Cardiac fibroblast (primary cell): Measurements from ENCODE around the gene FNDC3B.

ENCODE experiments used
- DNase-seq, 2 donors: peaks; one replicate each; pipeline versions ENCODE4 v3.0.0 to v3.0.0-alpha.2; 2010; ENCODE audit warnings: low read depth in 2 of 2
- H3K4me3 ChIP-seq, 2 donors: replicated peaks in 1 of 2; 1 replicate in 1 of 2; 2 replicates in 1 of 2; pipeline ENCODE4 v1.5.1; 2011; ENCODE audit warnings: low read depth in 2 of 2, low read length in 2 of 2, mild to moderate bottlenecking in 2 of 2, moderate library complexity in 1 of 2
- CTCF ChIP-seq: IDR thresholded peaks from one replicate; pipeline ENCODE4 v1.5.1; 2011; ENCODE audit warnings: low read depth, mild to moderate bottlenecking, low read length, inconsistent platforms

Gene FNDC3B

GRCh38 chr3:172046268-172046915, 7.0 kb downstream of the FNDC3B start:
- DNase-seq = peak in 1 of 2 donors; percentile 47
- no peak for TF ChIP-seq CTCF
- H3K4me3 ChIP-seq = peak overlapping the region in 1 of 2 donors; percentile 19

GRCh38 chr3:172047567-172048115, 8.3 kb downstream of the FNDC3B start:
- TF ChIP-seq CTCF = no peak

GRCh38 chr3:172048599-172048998, 9.2 kb downstream of the FNDC3B start:
- no peak for DNase-seq
- no peak for TF ChIP-seq CTCF
- no peak overlapping the region for H3K4me3 ChIP-seq

More at GRCh38 chr3:172047567-172048115, 8.3 kb downstream of the FNDC3B start:
- H3K4me3 ChIP-seq = no peak overlapping the region
- no peak for DNase-seq

- DNase-seq = no peak
- H3K4me3 ChIP-seq = no peak overlapping the region
- TF ChIP-seq CTCF = no peak
These were observed 12.1 kb downstream of the FNDC3B start for GRCh38 chr3:172051310-172051956.

- no peak for TF ChIP-seq CTCF
- no peak for DNase-seq
- H3K4me3 ChIP-seq = no peak overlapping the region
These were observed 12.6 kb downstream of the FNDC3B start for GRCh38 chr3:172051957-172052354.

- no peak for DNase-seq
- no peak for TF ChIP-seq CTCF
- H3K4me3 ChIP-seq = no peak overlapping the region
These were observed 13.0 kb downstream of the FNDC3B start for GRCh38 chr3:172052405-172052804.
